GM19395 (cell line): Measurements from ENCODE around the gene KSR1.
"Not testable (repeated sequence)": the region's sequence is repeated elsewhere in the genome, so short reads cannot be mapped to it uniquely, and the experiment has no call there.

Experiments
- ATAC-seq: cut with Tn5 transposase; IDR thresholded peaks from one replicate; pipeline ENCODE4 v1.9.1; 2021; ENCODE audit warnings: mild to moderate bottlenecking, moderate library complexity; ENCODE audit not compliant: unreplicated experiment

The KSR1 gene

DNA sequence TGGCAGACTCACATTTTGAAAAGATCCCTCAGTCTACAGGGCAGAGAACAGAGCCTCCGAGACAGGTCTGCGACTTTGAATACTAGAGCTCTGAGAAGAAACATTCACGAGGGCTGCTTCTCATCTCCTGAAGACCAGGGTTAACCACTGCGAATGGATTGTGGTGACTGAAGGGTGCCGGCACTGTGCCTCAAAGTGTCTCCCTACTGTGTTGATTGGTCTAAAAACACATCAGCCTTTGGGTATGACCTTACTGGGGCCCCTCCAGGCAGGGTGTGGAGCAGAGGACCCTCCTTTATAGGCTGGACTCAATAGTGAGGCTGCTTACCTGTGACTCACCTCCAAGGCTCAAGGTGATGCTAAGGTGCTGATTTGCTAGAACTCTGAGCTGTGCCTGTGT is 172.1 kb downstream of the KSR1 start:
- no peak for ATAC-seq

DNA sequence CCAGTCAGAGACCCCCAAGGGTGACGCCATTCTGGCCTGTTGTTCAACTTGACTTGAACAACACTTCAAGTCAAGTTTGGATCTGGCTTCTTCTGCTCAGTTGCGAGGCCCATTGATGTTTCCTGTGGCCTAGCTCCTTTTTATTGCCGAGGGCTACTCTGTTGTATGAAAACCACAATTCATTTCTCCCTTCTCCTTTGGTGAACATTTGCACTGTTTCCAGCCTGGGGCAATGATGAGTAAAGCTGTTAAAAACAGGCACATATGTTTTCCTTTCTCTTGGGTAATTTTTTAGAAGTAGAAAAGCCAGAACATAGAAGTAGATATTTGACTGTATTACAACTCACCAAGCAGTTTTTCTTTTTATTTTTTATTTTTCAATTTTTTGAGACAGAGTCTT is 173.0 kb downstream of the KSR1 start:
- ATAC-seq = not testable (repeated sequence)

DNA sequence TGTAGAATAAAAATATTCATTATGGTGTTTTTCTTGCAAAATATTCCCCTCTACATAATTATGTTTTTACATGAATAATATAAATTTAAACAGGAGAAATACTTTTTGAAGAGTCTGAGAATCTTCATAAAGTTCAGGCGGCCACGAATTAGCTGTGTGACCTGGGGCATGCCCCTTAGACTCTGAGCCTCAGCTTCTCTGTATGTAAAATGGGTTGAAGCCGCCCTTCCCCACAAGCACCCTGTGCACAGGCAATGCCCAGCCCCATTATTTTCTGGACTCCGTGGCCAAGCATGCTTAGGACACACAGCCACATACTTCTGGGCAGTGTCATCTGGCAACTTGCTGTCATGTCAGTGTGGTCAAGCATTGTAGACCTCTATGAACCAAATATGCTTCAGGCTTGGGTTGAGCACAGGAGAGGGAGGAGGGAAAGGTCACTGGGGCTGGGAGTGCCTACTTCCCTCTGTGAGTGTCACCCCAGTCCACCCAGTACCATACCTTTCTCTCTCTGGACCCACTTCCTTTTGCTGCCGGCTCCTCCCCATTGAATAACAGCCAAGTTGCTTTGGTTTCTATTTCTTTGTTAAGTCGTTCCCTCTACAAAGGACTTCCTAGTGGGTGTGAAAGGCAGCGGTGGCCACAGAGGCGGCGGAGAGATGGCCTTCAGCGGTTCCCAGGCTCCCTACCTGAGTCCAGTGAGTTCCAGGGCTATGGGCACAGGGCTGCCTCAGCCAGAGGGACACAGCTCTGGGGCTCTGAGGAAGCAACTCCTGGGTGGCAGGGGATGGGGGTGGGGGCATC is 174.6 kb downstream of the KSR1 start, which contains the start of gene LGALS9:
Gene LGALS9 (plus strand): TSS at position 582 of the 804 bp plus-strand sequence. CDS start 78 bp downstream, at position 660.
- ATAC-seq = peak; percentile 55

DNA sequence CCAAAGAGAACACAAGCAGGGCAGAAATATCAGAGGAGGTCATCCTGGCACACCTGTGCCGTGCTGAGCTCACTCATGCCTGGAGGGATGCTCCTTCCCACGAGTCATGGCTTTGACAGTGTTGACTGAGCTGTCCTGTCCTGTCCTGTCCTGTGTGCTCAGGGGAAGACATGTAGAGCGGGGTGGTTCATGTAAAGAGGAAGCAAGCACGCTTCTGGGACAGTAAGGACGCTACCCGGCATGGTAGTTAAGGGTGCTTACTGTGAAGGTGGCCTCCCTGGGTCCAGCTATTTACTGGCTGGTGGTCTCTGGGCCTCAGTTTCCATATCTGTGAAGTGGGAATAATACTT is 175.1 kb downstream of the KSR1 start:
- peak; percentile 58 for ATAC-seq

DNA sequence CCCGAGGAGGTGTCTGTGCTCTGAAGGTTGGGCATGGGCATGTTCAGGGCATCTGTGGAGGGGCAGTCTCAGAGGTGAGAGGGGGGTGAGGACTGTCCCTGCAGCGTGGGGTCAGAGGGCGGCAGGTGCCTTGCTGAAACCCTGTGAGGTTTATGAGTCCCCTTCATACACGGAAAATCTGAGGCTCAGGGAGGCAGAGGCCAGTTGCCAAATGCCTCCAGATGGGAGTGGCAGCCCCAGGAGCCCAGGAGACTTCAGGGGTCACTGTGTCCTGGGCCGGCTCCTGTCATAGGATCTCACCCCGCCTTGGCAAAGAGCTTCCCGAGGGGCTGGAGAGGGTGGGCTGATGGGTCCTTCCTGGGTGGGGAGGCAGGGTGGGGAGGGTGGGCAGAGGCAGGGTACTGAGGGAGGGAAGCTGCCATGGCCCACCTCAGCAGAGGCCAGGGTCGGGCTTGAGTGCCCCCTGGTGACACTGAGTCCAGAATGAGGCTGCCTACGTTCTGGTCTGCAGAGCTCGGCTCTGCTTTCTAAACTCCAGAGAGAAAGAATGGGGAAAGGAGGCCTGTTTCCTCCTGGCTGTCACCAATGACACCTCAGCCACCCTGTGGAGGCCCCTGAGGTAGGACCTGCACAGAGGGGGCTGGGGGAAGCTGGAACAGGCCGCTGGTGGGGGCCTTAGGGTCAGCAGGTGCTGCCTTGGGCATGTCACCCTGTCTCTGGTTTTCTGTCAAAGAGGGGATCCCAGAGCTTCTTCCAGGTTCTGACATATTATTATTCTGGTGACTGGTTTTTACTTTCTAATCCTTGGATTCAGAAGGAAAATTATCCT is 175.9 kb downstream of the KSR1 start:
- ATAC-seq = no peak

DNA sequence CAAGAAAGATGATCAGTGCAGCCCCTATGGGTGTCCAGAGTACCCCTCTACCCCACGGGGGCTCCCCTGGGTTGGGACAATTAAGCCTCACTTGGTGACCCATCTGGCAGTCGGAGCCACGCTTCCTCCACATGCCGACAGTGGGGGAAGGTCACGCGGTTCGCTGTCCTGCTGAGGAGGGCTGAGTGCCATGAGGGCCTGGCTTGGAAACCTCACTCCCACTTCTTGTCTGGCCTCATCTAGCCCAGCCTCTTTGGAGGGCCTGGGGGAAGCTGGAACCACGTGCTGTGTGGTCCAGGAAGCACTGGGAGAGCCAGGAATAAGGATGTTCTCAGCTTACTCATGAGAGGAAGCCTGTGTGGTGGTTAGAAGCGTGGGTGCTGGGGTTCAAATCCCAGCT is 176.5 kb downstream of the KSR1 start:
- ATAC-seq = not testable (repeated sequence)

DNA sequence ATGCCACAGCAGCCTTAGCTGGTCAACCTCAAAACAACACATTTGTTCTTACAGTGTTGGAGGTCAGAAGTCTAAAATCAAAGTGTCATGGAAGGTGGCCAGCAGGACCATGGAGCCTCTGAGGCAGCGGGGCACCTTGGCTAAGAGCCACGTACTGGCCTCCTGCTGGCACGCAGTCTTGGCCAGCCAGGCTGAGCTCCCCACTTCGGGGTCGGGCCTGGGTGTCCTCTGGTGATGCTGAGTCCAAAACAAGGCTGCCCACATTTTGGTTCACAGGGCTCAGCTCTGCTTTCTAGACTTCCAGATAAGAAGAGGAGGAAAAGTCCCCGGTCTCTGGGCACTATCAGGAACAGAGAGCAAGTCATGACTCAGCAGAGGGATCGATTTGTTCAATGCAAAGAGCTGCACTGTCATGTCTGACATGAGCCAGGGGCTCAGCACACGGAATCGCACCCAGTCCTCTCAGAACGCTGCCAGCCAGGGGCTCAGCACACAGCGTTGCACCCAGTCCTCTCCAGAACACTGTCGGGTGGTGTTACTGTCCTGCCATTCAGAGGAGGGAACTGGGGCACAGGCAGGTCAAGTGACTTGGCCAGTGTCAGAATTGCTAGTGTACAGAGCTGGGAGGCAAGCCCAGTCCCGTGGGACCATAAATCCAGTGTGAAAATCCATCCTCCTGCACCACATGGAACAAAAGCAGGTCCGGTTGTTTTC is 177.2 kb downstream of the KSR1 start:
- no peak for ATAC-seq

DNA sequence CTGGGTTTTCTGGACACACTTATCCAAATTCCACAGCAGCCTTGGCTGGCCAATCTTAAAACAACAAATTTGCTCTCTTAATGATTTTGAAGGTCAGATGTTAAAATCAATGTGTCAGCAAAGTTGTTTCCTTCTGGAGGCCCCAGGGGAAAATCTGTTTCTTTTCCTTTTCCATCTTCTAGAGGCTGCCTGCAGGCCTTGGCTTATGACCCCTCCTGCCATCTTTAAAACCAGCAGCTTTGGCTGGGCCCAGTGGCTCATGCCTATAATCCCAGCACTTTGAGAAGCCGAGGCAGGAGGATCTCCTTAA is 177.7 kb downstream of the KSR1 start:
- ATAC-seq = no peak

DNA sequence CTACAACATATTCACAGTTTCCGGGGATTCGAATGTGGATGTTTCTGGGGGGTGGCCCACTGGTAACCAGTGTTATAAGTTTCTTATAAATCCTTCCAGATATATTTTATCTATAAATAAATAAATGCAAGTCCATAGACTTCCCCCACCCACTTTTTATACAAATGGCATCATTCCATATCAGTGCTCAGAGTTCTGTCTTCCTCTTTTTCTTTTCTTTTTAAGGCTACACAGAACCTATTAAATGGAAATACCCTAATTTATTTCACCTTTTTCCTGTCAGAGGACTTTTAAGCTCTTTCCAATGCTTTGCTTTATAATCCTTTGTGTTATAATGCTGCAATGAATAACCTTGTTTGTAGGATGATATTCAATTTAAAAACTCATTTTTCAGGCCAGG is 178.5 kb downstream of the KSR1 start:
- no peak for ATAC-seq

DNA sequence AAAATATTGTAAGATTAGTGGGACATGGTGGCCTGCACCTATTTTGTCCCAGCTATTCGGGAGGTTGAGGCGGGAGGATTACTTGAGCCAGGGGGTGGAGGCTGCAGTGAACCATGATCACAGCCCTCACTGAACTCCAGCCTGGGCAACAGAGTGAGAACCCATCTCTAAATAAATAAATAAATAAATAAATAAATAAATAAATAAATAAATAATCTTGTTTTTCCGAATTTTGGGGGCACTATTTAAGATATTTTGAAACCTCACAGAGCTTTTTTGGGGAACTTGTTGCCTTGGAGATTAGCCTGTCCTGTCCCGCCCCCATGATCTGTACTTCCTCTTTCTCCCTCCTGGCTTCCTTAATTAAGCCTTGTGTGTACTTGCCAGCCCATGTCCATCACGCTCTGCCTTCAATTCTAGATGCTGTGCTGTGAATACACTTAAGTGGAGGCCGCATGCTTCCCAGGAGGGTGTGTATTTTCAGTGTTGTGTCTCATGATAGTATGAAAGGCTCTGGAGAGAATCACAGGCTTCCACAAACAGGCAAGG is 179.1 kb downstream of the KSR1 start:
- ATAC-seq = no peak

DNA sequence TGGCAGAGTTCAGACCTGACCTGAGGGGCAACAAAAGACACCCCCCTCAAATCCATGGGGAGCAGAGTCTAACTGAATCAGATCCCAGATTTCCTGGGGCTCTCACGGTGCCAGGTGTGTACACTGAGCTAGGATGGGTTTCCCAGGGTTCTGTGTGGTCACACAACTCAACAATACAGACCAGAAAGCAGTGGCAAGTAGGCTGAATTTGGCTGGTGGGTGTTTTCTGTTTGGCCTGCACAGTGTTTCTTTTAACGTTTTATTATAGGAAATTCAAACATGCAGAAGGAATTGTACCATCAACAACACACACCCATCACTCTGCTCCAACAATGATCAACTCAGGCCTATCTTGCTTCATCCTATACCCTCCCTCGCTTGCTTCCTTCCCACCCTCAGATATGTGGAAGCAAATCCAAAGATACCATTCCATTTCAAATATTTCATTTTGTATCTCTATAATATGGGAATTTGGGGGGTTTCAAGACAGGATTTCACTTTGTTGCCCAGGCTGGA is 179.8 kb downstream of the KSR1 start:
- ATAC-seq = not testable (repeated sequence)

DNA sequence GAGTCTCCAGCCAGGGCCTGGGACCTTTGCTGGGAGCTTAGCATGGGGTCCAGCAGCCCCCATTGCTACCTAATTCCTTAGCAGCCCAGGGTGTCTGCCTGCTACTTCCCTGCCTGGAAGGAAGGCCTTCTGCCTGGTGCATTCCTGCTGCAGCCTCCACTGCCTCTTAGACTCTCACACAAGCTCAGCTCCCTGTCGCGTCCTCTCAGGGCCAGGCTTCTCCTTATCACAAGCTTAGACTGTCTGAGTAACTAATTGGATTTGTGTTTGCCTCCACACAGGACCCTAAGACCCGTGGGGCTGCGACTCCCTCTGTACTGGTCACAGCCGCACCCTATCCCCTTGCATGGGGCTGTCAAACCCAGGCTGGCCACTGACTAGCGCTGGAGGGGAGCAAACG is 181.6 kb downstream of the KSR1 start:
- not testable (repeated sequence) for ATAC-seq

DNA sequence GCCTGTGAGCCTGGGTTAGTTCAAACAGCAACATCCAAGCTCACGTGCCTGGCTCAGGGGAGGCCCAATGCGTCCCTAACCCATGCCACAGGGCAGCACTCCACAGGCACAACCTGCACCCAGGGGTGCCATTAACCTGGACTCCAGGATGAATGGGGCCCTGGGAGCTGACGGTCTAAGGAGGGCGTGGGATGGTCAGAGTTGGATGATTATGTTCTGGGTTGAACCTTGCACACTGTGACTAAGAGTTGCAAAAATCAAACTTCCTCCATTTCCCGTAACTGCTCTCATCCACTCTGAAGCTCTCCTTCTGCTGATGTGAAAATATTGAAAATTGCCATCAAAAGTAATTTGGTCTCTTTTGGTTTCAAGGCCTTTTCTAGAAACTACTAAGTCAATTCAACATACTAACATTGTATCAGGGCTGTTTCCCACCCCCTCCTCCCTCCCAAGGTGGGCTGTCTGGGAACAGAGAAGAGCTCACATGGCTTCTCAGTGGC is 182.2 kb downstream of the KSR1 start:
- not testable (repeated sequence) for ATAC-seq

DNA sequence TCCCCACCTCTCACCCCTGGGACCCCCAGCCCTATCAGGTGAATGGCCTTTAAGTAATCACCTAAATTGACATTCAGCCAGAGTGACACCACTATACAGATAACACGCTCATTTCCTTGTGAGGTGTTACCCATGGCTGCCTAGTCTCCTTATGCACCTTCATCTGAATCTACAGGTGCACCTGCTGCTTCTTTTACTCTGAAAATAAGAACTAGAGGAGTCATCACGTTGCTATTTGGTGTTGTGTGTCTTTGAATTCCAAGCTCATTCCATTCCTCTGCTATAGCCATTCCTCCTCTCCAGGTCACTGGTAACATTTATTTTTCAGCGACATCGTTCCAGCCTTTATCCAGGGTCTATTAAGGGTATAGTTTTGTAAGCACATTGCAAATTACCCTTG is 184.5 kb downstream of the KSR1 start:
- ATAC-seq = no peak

DNA sequence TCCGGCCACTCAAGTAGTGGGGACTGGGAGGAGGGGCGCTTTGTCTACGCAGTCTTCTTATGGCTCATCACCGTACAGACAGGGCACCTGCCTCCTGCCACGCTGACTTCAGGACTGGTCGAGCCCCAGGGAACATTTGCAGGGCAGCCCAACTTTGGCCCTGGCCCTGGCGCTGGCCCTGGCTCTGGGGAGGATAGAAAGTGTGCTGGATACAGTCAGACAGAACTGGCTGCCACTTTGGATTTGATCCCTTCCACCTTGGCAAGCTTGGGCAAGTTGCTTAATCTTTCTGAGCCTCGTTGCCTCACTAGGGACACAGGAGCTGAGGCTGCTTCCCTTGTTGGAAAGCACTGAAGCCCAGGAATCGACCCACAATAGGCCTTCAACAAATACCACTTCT is 188.3 kb downstream of the KSR1 start:
- no peak for ATAC-seq

DNA sequence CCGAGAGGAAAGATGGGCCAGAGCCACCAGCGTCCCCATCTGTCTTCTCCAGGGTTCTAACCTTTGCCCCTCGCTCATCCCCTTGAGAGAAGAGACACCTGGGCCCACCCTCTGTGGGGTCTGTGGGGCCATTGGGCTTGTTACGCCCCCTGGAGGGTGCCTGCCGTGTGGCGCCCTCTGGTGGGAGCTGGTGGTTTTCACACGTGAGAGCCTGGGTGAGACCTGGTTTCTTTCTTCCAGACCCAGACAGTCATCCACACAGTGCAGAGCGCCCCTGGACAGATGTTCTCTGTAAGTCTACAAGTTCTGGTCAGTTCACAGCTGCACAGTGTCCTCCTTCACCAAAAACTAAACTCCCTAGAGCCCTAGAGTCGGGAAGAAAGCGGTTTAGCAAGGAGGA is 189.4 kb downstream of the KSR1 start:
- not testable (repeated sequence) for ATAC-seq

DNA sequence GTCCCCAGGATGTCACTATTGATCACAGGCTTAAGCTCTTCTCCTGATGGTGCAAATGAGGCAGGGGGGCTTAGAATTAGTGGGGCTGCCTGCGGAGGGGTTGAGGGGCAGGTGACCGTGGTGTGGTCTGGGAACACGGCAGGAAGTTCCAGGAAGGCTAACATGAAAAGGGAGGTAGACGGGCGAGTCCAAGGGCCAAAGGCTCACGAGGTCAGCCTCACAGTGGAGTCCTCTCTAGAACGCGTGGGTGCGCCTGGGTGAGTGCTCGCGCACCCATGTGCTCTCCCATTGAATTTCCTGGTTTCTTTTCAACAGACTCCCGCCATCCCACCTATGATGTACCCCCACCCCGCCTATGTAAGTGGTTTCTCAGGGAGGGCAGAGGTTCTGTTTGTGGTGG is 190.0 kb downstream of the KSR1 start:
- no peak for ATAC-seq

DNA sequence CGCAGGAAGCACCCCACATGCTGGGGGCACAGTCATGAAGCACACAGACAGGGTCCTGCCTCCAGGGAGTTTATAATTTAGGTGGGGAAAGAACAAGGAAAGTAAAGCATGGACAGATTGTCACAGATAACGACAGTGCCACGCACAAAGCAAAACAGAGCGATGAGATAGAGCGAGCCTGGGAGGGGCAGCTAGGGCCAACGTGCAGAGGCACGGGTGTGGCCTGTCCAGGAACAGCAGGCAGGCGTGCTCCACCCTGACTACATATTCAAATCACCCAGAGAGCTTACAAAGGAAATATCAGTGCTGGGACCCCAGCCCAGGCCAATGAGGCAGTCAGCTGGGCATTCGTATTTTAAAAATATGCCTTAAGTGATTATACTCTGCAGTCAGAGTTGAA is 191.5 kb downstream of the KSR1 start:
- ATAC-seq = no peak

DNA sequence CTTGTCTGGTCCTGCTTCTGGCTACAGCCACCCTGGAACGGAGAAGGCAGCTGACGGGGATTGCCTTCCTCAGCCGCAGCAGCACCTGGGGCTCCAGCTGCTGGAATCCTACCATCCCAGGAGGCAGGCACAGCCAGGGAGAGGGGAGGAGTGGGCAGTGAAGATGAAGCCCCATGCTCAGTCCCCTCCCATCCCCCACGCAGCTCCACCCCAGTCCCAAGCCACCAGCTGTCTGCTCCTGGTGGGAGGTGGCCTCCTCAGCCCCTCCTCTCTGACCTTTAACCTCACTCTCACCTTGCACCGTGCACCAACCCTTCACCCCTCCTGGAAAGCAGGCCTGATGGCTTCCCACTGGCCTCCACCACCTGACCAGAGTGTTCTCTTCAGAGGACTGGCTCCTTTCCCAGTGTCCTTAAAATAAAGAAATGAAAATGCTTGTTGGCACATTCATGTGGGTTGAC is 192.9 kb downstream of the KSR1 start:
- ATAC-seq = not testable (repeated sequence)

DNA sequence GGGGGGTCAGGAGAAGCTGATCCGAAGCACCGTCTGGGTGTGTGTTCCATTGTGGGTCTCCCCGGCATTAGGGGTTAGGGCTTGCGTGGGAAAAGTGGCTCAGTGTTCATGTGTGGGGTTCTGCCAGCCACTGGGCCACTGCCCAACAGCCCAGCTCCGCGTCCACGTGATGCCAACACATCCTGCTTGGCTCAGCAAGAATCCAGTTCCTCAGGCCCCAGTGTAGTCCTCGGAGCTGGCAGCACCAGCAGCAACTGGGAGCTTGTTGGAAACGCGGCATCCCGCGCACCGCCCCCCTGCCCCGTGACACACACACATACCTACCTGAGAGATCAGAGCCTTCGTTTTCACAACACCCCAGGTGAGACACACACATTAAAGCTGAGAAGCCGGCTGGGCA is 193.7 kb downstream of the KSR1 start:
- no peak for ATAC-seq

DNA sequence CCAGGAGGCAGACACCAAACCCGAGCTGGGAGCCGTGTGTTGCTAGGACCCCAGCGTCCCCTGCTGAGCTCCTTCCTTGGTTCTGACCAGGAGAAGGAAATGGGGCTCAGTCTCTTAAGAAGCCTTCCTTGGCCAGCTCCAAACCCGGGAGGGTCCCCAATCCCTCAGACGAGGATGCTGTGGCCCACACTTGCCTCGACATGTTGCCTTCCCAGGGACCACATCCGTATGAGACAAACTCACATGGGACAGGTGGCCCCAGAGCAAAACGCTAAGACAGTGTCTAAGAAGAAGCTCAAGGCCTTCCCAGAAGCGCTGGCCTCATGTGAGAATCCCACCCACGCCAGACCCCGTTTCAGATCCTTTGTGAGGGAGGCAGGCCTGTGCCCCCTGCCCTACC is 194.6 kb downstream of the KSR1 start:
- no peak for ATAC-seq
